WTC11 (cell line): Measurements from ENCODE around the gene AKR1D1.

Source experiments
- CTCF ChIP-seq: fragments of 200-600 bp; IDR thresholded peaks from 2 replicates; pipeline ENCODE4 v1.8.0; 2022; ENCODE audit warnings: antibody characterized with exemption
- ESRRA ChIP-seq: sonication (generic); formaldehyde crosslinking; IDR thresholded peaks from 2 replicates; pipeline ENCODE4 v1.8.1; 2022; ENCODE audit warnings: mild to moderate bottlenecking, missing genetic modification reagents, borderline replicate concordance
- ETV6 ChIP-seq: sonication (generic); formaldehyde crosslinking; IDR thresholded peaks from 2 replicates; pipeline ENCODE4 v1.8.1; 2022; ENCODE audit warnings: mild to moderate bottlenecking, missing genetic modification reagents
- JUN ChIP-seq: sonication (generic); formaldehyde crosslinking; IDR thresholded peaks from 2 replicates; pipeline ENCODE4 v1.8.0; 2023; ENCODE audit warnings: mild to moderate bottlenecking, missing genetic modification reagents
- RELA ChIP-seq: sonication (generic); formaldehyde crosslinking; IDR thresholded peaks from 2 replicates; pipeline ENCODE4 v1.8.1; 2022; ENCODE audit warnings: missing genetic modification reagents, mild to moderate bottlenecking, borderline replicate concordance
- SMAD4 ChIP-seq: sonication (generic); formaldehyde crosslinking; IDR thresholded peaks from 2 replicates; pipeline ENCODE4 v1.8.0; 2022; ENCODE audit warnings: mild to moderate bottlenecking, missing genetic modification reagents
- SP1 ChIP-seq: sonication (generic); formaldehyde crosslinking; conservative IDR thresholded peaks from 2 replicates; pipeline ENCODE4 v1.8.1; 2022; ENCODE audit warnings: missing genetic modification reagents
- TCF7 ChIP-seq: sonication (generic); formaldehyde crosslinking; IDR thresholded peaks from 2 replicates; pipeline ENCODE4 v1.8.0; 2022; ENCODE audit warnings: mild to moderate bottlenecking, low read depth, missing genetic modification reagents, moderate library complexity
- ZNF423 ChIP-seq: fragments of 250-450 bp; sonication (Bioruptor Pico); IDR thresholded peaks from 2 replicates; pipeline ENCODE4 v2.1.2; 2022; ENCODE audit warnings: mild to moderate bottlenecking, moderate library complexity
- TF ChIP-seq, protein P1 (sequence below): sonication (generic); formaldehyde crosslinking; IDR thresholded peaks from 2 replicates; pipeline ENCODE4 v1.8.1; 2023; ENCODE audit warnings: mild to moderate bottlenecking, missing genetic modification reagents, moderate library complexity
- TF ChIP-seq, protein P2 (sequence below): sonication (generic); formaldehyde crosslinking; IDR thresholded peaks from 2 replicates; pipeline ENCODE4 v1.8.0; 2022; ENCODE audit warnings: mild to moderate bottlenecking, missing genetic modification reagents
- TF ChIP-seq, protein P3 (sequence below): sonication (generic); formaldehyde crosslinking; IDR thresholded peaks from 2 replicates; pipeline ENCODE4 v1.8.0; 2022; ENCODE audit warnings: missing genetic modification reagents
- TF ChIP-seq, protein P4 (sequence below): sonication (generic); formaldehyde crosslinking; conservative IDR thresholded peaks from 2 replicates; pipeline ENCODE4 v1.8.1; 2022; ENCODE audit warnings: mild to moderate bottlenecking, missing genetic modification reagents
- TF ChIP-seq, protein P5 (sequence below): sonication (generic); formaldehyde crosslinking; IDR thresholded peaks from 2 replicates; pipeline ENCODE4 v1.8.1; 2022; ENCODE audit warnings: low read depth, mild to moderate bottlenecking, moderate library complexity, missing genetic modification reagents, borderline replicate concordance

DNA sequence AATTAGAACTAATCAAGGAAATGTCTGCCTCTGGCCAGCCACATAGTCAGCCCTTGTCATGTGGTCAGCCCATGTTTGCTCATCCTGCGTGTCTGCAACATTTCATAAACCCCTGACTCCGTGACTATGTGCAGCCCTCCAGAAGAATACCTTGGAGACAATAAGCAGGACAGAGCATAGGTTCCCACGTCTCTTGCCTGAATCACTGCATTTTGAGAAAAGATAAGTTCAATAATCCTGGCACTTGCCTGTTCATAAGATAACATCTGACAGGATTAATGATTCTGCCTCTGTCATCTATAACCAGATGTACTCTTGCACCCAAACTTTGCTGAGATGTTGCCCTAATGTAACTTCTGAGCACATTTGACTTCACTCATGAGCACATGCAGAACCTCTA, 78.4 kb downstream of the AKR1D1 start:
- TF ChIP-seq CTCF: no peak
- no peak for TF ChIP-seq RELA (CRISPR knock-in tag)
- TF ChIP-seq SMAD4 (CRISPR knock-in tag): no peak
- no peak for TF ChIP-seq ZNF423 (CRISPR knock-in tag)
- TF ChIP-seq, protein P1, sequence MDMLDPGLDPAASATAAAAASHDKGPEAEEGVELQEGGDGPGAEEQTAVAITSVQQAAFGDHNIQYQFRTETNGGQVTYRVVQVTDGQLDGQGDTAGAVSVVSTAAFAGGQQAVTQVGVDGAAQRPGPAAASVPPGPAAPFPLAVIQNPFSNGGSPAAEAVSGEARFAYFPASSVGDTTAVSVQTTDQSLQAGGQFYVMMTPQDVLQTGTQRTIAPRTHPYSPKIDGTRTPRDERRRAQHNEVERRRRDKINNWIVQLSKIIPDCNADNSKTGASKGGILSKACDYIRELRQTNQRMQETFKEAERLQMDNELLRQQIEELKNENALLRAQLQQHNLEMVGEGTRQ (CRISPR knock-in tag): no peak
- TF ChIP-seq TCF7 (CRISPR knock-in tag): no peak
- TF ChIP-seq, protein P2, sequence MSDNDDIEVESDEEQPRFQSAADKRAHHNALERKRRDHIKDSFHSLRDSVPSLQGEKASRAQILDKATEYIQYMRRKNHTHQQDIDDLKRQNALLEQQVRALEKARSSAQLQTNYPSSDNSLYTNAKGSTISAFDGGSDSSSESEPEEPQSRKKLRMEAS (CRISPR knock-in tag): no peak
- no peak for TF ChIP-seq ETV6 (CRISPR knock-in tag)
- TF ChIP-seq ESRRA: no peak
- no peak for TF ChIP-seq JUN (CRISPR knock-in tag)
- no peak for TF ChIP-seq SP1 (CRISPR knock-in tag)
- TF ChIP-seq, protein P3, sequence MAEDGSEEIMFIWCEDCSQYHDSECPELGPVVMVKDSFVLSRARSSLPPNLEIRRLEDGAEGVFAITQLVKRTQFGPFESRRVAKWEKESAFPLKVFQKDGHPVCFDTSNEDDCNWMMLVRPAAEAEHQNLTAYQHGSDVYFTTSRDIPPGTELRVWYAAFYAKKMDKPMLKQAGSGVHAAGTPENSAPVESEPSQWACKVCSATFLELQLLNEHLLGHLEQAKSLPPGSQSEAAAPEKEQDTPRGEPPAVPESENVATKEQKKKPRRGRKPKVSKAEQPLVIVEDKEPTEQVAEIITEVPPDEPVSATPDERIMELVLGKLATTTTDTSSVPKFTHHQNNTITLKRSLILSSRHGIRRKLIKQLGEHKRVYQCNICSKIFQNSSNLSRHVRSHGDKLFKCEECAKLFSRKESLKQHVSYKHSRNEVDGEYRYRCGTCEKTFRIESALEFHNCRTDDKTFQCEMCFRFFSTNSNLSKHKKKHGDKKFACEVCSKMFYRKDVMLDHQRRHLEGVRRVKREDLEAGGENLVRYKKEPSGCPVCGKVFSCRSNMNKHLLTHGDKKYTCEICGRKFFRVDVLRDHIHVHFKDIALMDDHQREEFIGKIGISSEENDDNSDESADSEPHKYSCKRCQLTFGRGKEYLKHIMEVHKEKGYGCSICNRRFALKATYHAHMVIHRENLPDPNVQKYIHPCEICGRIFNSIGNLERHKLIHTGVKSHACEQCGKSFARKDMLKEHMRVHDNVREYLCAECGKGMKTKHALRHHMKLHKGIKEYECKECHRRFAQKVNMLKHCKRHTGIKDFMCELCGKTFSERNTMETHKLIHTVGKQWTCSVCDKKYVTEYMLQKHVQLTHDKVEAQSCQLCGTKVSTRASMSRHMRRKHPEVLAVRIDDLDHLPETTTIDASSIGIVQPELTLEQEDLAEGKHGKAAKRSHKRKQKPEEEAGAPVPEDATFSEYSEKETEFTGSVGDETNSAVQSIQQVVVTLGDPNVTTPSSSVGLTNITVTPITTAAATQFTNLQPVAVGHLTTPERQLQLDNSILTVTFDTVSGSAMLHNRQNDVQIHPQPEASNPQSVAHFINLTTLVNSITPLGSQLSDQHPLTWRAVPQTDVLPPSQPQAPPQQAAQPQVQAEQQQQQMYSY (CRISPR knock-in tag): no peak
- TF ChIP-seq, protein P4, sequence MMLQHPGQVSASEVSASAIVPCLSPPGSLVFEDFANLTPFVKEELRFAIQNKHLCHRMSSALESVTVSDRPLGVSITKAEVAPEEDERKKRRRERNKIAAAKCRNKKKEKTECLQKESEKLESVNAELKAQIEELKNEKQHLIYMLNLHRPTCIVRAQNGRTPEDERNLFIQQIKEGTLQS (CRISPR knock-in tag): no peak
- TF ChIP-seq, protein P5, sequence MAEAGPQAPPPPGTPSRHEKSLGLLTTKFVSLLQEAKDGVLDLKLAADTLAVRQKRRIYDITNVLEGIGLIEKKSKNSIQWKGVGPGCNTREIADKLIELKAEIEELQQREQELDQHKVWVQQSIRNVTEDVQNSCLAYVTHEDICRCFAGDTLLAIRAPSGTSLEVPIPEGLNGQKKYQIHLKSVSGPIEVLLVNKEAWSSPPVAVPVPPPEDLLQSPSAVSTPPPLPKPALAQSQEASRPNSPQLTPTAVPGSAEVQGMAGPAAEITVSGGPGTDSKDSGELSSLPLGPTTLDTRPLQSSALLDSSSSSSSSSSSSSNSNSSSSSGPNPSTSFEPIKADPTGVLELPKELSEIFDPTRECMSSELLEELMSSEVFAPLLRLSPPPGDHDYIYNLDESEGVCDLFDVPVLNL (CRISPR knock-in tag): no peak
